RWPE2 (cell line): ENCODE measurements around the gene CDC42BPB.

ENCODE experiments used
- ATAC-seq: fragments of 200-7000 bp; cut with Tn5 transposase; 3 replicates; pipeline ENCODE4 v1.9.1; 2021; ENCODE audit warnings: low read depth
- DNase-seq: peaks from one replicate; pipeline ENCODE4 v3.0.0-alpha.2; 2020; ENCODE audit warnings: low spot score
- H3K27ac ChIP-seq: fragments of 450-650 bp; 2 replicates; pipeline ENCODE4 v1.5.1; 2017; ENCODE audit warnings: mild to moderate bottlenecking; ENCODE audit not compliant: poor library complexity, severe bottlenecking
- H3K27me3 ChIP-seq: fragments of 250-450 bp; sonication (Bioruptor Pico); 2 replicates; pipeline ENCODE4 v1.5.1; 2021; ENCODE audit warnings: mild to moderate bottlenecking, moderate library complexity; ENCODE audit not compliant: insufficient read depth, poor library complexity, severe bottlenecking
- H3K36me3 ChIP-seq: fragments of 250-450 bp; sonication (Bioruptor Pico); 2 replicates; pipeline ENCODE4 v1.5.1; 2020; ENCODE audit warnings: low read depth, mild to moderate bottlenecking, moderate library complexity
- H3K4me1 ChIP-seq: fragments of 250-450 bp; sonication (Bioruptor Pico); 2 replicates; pipeline ENCODE4 v1.5.1; 2021; ENCODE audit warnings: mild to moderate bottlenecking, moderate library complexity; ENCODE audit not compliant: insufficient read depth, poor library complexity, severe bottlenecking
- H3K4me3 ChIP-seq: fragments of 250-450 bp; sonication (Bioruptor Pico); 2 replicates; pipeline ENCODE4 v1.5.1; 2021; ENCODE audit warnings: mild to moderate bottlenecking, moderate library complexity; ENCODE audit not compliant: severe bottlenecking
- H3K9me3 ChIP-seq: fragments of 250-450 bp; sonication (Bioruptor Pico); 2 replicates; pipeline ENCODE4 v1.5.1; 2021; ENCODE audit warnings: mild to moderate bottlenecking, moderate library complexity; ENCODE audit not compliant: severe bottlenecking
- CTCF ChIP-seq: fragments of 450-650 bp; IDR thresholded peaks from one replicate; pipeline ENCODE4 v1.5.1; 2017; ENCODE audit warnings: mild to moderate bottlenecking, moderate library complexity; ENCODE audit not compliant: poor library complexity, severe bottlenecking

Gene CDC42BPB

GRCh38 chr14:103093856-103094405 is 36.6 kb upstream of the CDC42BPB start:
- Histone ChIP-seq H3K9me3 (no peaks in the 10 kb centered on the region), H3K27ac (no peak overlapping the region), H3K4me3 (no peak overlapping the region), H3K36me3 (no peaks in the 10 kb centered on the region), H3K27me3 (no peaks in the 10 kb centered on the region), H3K4me1 (no peaks in the 10 kb centered on the region)
- no peak for DNase-seq
- ATAC-seq, result no peak
- TF ChIP-seq CTCF, result no peak

- no peak overlapping the region for H3K27ac ChIP-seq
- no peak for DNase-seq
Measured at GRCh38 chr14:103091883-103092222, 34.5 kb upstream of the CDC42BPB start.

GRCh38 chr14:103091041-103091882 is 33.9 kb upstream of the CDC42BPB start:
- TF ChIP-seq CTCF, result peak; percentile 75
- Histone ChIP-seq H3K9me3 (no peaks in the 10 kb centered on the region), H3K36me3 (no peaks in the 10 kb centered on the region), H3K4me1 (no peaks in the 10 kb centered on the region), H3K4me3 (peak overlapping the region; percentile 22), H3K27me3 (no peaks in the 10 kb centered on the region), H3K27ac (no peak overlapping the region)
- no peak for DNase-seq
- peak; percentile 39 for ATAC-seq

More at GRCh38 chr14:103091883-103092222, 34.5 kb upstream of the CDC42BPB start:
- H3K27me3 ChIP-seq, result no peaks in the 10 kb centered on the region
- no peaks in the 10 kb centered on the region for H3K36me3 ChIP-seq
- H3K9me3 ChIP-seq, result no peaks in the 10 kb centered on the region
- H3K4me1 ChIP-seq, result no peaks in the 10 kb centered on the region
- H3K4me3 ChIP-seq, result peak overlapping the region; percentile 22
- ATAC-seq, result no peak
- TF ChIP-seq CTCF, result peak; percentile 47

GRCh38 chr14:103090481-103091020 is 33.2 kb upstream of the CDC42BPB start:
- ATAC-seq, result no peak
- Histone ChIP-seq H3K4me3 (no peak overlapping the region), H3K27ac (no peak overlapping the region), H3K27me3 (no peaks in the 10 kb centered on the region), H3K4me1 (no peaks in the 10 kb centered on the region), H3K9me3 (no peaks in the 10 kb centered on the region), H3K36me3 (no peaks in the 10 kb centered on the region)
- TF ChIP-seq CTCF, result no peak
- no peak for DNase-seq
